ENCODE data around the gene ZNF236.
A peak's percentile ranks its signal among the peaks of the same experiment; 100 is the strongest.

Gene ZNF236

DNA sequence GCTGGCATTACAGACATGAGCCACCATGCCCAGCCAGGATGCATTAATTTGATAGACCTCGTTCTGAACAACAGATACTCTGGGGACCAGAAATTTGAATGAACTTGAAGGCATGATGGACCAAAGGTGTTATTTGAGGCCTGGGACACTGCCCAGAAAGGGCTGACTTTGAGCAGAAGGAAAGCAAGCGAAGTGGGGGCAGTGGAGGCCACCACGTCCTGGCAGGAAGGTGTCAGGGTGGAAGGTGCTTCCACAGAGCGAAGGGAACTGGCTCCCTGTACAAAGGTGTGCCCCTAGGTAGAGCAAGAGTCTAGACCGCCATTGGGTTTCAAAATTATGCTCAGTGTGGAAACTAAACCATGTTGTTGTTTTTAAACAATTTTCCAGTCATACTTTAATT is 23.9 kb downstream of the ZNF236 start:
- H3K4me2 ChIP-seq (ENCODE audit: low read length) = no peak overlapping the region
- no peak overlapping the region for H3K27ac ChIP-seq (ENCODE audit: low read depth, low read length, poor library complexity, severe bottlenecking)
- no peak overlapping the region for H3K9ac ChIP-seq (ENCODE audit: low read length)
- no peaks in the 10 kb centered on the region for H3K27me3 ChIP-seq (ENCODE audit: insufficient read depth, low read length)
- peaks cover 5% of the 10 kb centered on the region; the same call in 1 of the 2 replicates for H3K36me3 ChIP-seq (ENCODE audit: insufficient read depth, low read length)
- no peak overlapping the region for H2AFZ ChIP-seq (ENCODE audit: low read length)
- no peaks in the 10 kb centered on the region for H3K9me3 ChIP-seq (ENCODE audit: low read length)
- peaks cover 34% of the 10 kb centered on the region for H3K79me2 ChIP-seq (ENCODE audit: insufficient read depth, low read length)
- H3K4me1 ChIP-seq (ENCODE audit: insufficient read depth, low read length, severe bottlenecking) = peaks cover 5% of the 10 kb centered on the region
- TF ChIP-seq EZH2 (IDR thresholded peaks at IDR 0.05; ENCODE audit: borderline replicate concordance, low read length) = no peak
- TF ChIP-seq, protein P1, sequence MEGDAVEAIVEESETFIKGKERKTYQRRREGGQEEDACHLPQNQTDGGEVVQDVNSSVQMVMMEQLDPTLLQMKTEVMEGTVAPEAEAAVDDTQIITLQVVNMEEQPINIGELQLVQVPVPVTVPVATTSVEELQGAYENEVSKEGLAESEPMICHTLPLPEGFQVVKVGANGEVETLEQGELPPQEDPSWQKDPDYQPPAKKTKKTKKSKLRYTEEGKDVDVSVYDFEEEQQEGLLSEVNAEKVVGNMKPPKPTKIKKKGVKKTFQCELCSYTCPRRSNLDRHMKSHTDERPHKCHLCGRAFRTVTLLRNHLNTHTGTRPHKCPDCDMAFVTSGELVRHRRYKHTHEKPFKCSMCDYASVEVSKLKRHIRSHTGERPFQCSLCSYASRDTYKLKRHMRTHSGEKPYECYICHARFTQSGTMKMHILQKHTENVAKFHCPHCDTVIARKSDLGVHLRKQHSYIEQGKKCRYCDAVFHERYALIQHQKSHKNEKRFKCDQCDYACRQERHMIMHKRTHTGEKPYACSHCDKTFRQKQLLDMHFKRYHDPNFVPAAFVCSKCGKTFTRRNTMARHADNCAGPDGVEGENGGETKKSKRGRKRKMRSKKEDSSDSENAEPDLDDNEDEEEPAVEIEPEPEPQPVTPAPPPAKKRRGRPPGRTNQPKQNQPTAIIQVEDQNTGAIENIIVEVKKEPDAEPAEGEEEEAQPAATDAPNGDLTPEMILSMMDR (IDR thresholded peaks at IDR 0.05; ENCODE audit: low read length) = no peak
- H3K4me3 ChIP-seq (ENCODE audit: low read depth, low read length, poor library complexity, severe bottlenecking) = no peak overlapping the region
- no peaks in the 10 kb centered on the region for H3K9me2 ChIP-seq (ENCODE audit: low read depth, low read length)
- H4K20me1 ChIP-seq (ENCODE audit: insufficient read depth, low read length) = no peaks in the 10 kb centered on the region
- no peaks in the 10 kb centered on the region for H3F3A ChIP-seq (ENCODE audit: insufficient read depth, low read length)

DNA sequence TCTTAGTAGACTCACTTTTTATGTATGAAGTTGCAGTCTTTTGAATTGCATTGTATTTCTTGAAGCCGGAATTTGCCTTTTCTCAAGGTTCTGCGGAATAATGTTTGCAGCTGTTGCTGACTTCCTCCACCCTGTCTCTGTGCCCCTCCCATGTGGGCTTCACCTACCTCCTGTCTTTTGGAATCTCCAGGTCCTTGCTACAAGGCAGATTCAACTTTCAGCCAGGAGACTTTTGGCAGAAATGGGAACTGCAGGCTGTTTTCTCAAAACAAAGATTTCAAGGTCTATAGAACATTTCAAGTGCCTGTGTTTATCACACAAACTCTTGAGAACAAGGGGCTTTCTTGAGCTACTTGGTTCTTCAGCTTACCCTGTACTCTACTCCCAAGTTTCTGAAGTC is 25.6 kb downstream of the ZNF236 start:
- H3K4me3 ChIP-seq (ENCODE audit: low read depth, low read length, poor library complexity, severe bottlenecking) = no peak overlapping the region
- H3K27me3 ChIP-seq (ENCODE audit: insufficient read depth, low read length) = no peaks in the 10 kb centered on the region
- TF ChIP-seq EZH2 (IDR thresholded peaks at IDR 0.05; ENCODE audit: borderline replicate concordance, low read length) = no peak
- TF ChIP-seq, protein P1 (IDR thresholded peaks at IDR 0.05; ENCODE audit: low read length) = peak; percentile 21; the same call in 1 of the 2 replicates
- no peak overlapping the region for H2AFZ ChIP-seq (ENCODE audit: low read length)
- H3K4me2 ChIP-seq (ENCODE audit: low read length) = no peak overlapping the region
- no peak overlapping the region for H3K27ac ChIP-seq (ENCODE audit: low read depth, low read length, poor library complexity, severe bottlenecking)
- no peaks in the 10 kb centered on the region for H3K9me2 ChIP-seq (ENCODE audit: low read depth, low read length)
- H3K36me3 ChIP-seq (ENCODE audit: insufficient read depth, low read length) = peaks cover 19% of the 10 kb centered on the region
- peaks cover 28% of the 10 kb centered on the region for H3K79me2 ChIP-seq (ENCODE audit: insufficient read depth, low read length)
- H3K9ac ChIP-seq (ENCODE audit: low read length) = no peak overlapping the region
- H3F3A ChIP-seq (ENCODE audit: insufficient read depth, low read length) = no peaks in the 10 kb centered on the region
- H3K9me3 ChIP-seq (ENCODE audit: low read length) = no peaks in the 10 kb centered on the region
- H3K4me1 ChIP-seq (ENCODE audit: insufficient read depth, low read length, severe bottlenecking) = peaks cover 5% of the 10 kb centered on the region
- no peaks in the 10 kb centered on the region for H4K20me1 ChIP-seq (ENCODE audit: insufficient read depth, low read length)

DNA sequence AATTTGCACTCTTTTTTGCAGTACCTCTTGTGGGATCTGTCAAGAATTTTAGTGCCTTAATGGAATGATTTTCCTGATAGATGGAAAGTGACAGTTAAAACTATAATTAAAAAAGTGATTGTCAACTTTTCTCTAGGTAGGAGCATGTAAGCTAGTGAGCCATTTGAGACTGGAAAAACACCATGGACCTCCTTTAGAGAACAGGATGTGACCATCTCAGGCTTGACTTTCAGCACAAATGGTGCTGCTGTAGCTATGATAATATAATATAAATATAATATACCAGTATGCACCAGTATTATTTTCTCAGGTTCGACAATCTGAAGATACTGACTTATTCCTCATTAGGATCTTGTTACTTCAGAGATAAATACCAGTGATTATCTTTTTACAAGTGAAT is 27.8 kb downstream of the ZNF236 start:
- H4K20me1 ChIP-seq (ENCODE audit: insufficient read depth, low read length) = no peaks in the 10 kb centered on the region
- no peaks in the 10 kb centered on the region for H3K27me3 ChIP-seq (ENCODE audit: insufficient read depth, low read length)
- H3K27ac ChIP-seq (ENCODE audit: low read depth, low read length, poor library complexity, severe bottlenecking) = no peak overlapping the region
- no peak overlapping the region for H3K4me2 ChIP-seq (ENCODE audit: low read length)
- peaks cover 5% of the 10 kb centered on the region for H3K4me1 ChIP-seq (ENCODE audit: insufficient read depth, low read length, severe bottlenecking)
- H3F3A ChIP-seq (ENCODE audit: insufficient read depth, low read length) = no peaks in the 10 kb centered on the region
- no peak overlapping the region for H2AFZ ChIP-seq (ENCODE audit: low read length)
- no peak for TF ChIP-seq EZH2 (IDR thresholded peaks at IDR 0.05; ENCODE audit: borderline replicate concordance, low read length)
- TF ChIP-seq, protein P1 (IDR thresholded peaks at IDR 0.05; ENCODE audit: low read length) = no peak
- H3K9me3 ChIP-seq (ENCODE audit: low read length) = no peaks in the 10 kb centered on the region
- H3K9ac ChIP-seq (ENCODE audit: low read length) = no peak overlapping the region
- no peak overlapping the region for H3K4me3 ChIP-seq (ENCODE audit: low read depth, low read length, poor library complexity, severe bottlenecking)
- H3K79me2 ChIP-seq (ENCODE audit: insufficient read depth, low read length) = peaks cover 20% of the 10 kb centered on the region
- H3K9me2 ChIP-seq (ENCODE audit: low read depth, low read length) = no peaks in the 10 kb centered on the region
- peaks cover 21% of the 10 kb centered on the region for H3K36me3 ChIP-seq (ENCODE audit: insufficient read depth, low read length)
